Adrenal gland (tissue), 12 donors: Measurements from ENCODE around the gene MPC1. TPM values are rescaled to one million over a fixed set of nuclear protein-coding genes. Genes with fewer than 3 reads are reported as not detected.

Experiments used
- DNase-seq, 7 donors: peaks; one replicate each; pipeline ENCODE4 v3.0.0-alpha.2; 2019 to 2020
- H3K27ac ChIP-seq, 5 donors: fragments of 200-600 bp; sonication (generic) in 4 of 5; 1 replicate in 3 of 5; 2 replicates in 2 of 5; pipeline versions ENCODE4 v1.5.1 to v1.8.0; 2016 to 2020; ENCODE audit warnings: mild to moderate bottlenecking in 1 of 5
- H3K27me3 ChIP-seq: fragments of 200-600 bp; 2 replicates; pipeline ENCODE4 v1.8.0; 2021
- H3K36me3 ChIP-seq, 2 donors: fragments of 200-600 bp; replicated peaks in 1 of 2; 1 replicate in 1 of 2; 2 replicates in 1 of 2; pipeline versions ENCODE4 v1.5.1 to v1.8.0; 2018 to 2022
- H3K4me1 ChIP-seq, 2 donors: fragments of 200-600 bp; replicated peaks in 1 of 2; 1 replicate in 1 of 2; 2 replicates in 1 of 2; pipeline versions ENCODE4 v1.5.1 to v1.8.0; 2018 to 2021
- H3K4me3 ChIP-seq, 4 donors: fragments of 200-600 bp; sonication (generic) in 3 of 4; one replicate each; pipeline ENCODE4 v1.5.1; 2016 to 2018
- H3K9me3 ChIP-seq, 3 donors: fragments of 200-600 bp; sonication (generic) in 1 of 3; replicated peaks in 1 of 3; 1 replicate in 2 of 3; 2 replicates in 1 of 3; pipeline versions ENCODE4 v1.5.1 to v1.8.0; 2016 to 2021
- CTCF ChIP-seq, 6 experiments: fragments of 450-650 bp in 4 of 6; fragments of 200-600 bp in 2 of 6; sonication (generic) in 1 of 6; IDR thresholded peaks; 1 replicate in 5 of 6; 2 replicates in 1 of 6; pipeline versions ENCODE4 v1.5.1 to v1.8.0; 2016 to 2021; ENCODE audit warnings: antibody characterized with exemption in 6 of 6, mild to moderate bottlenecking in 2 of 6, moderate library complexity in 1 of 6
- POLR2A ChIP-seq, 2 donors: fragments of 450-650 bp; IDR thresholded peaks; one replicate each; pipeline ENCODE4 v1.6.1; 2017; ENCODE audit warnings: antibody characterized with exemption in 2 of 2, mild to moderate bottlenecking in 2 of 2, moderate library complexity in 1 of 2
- WGBS, 4 donors: extraction: QIAGEN DNeasy Blood & Tissue Kit in 2 of 4; methylation state at CpG; one replicate each; pipeline versions ENCODE4 v1.1.5 to v1.1.7; 2013 to 2017; 5-methylcytosine and 5-hydroxymethylcytosine counted together
- intact Hi-C, 2 donors: fragments of 100-400 bp; cut with DNase I; formaldehyde crosslinking; loops; one replicate each; pipeline versions ENCODE4 v1.14.1 to v1.15.0; 2022 to 2023
- polyA plus RNA-seq, 3 donors: library from polyadenylated mRNA; stranded (reverse); fragments of 200-250 nt in 2 of 3; fragments of 350-450 nt in 1 of 3; fragmentation: Illumina TruSeq in 1 of 3; extraction: RNeasy Lipid Tissue Mini Kit (QIAGEN cat#74804) in 1 of 3; gene quantifications; one replicate each; pipeline ENCODE4 v1.2.3, GENCODE V29; 2013 to 2014
- total RNA-seq, 9 donors: library from RNA; depleted of rRNA in 4 of 9; stranded (reverse); fragments of >200 nt in 4 of 9; fragments of 120-200 nt in 1 of 9; fragmentation: NEBNext Ultra II Directional in 1 of 9; extraction: Animal tissue kit (Norgen Biotek cat#: 25700) in 1 of 9; gene quantifications; one replicate each; pipeline versions ENCODE4 v1.1.0 to v1.2.4, GENCODE V29; 2013 to 2023
- donor health status: healthy with polysubstance abuse.
- donor health status: Bipolar disorder and iron deficiency.
- donor health status: DM: yes; HTN: yes; CAD: no.
- donor health status: DM: no; HTN: no; CAD: no.
- donor health status: DM: no; HTN: no; CAD: no.
- donor health status: DM: yes; HTN: yes; CAD: no.

Gene MPC1
- total and polyA plus RNA-seq, 12 donors: 22.8 to 76.9 (median 46.0) TPM

GRCh38 chr6:166375013-166375412 is 7.7 kb downstream of the MPC1 start:
- intact Hi-C loops: no loop called here
- Histone ChIP-seq H3K36me3 (no peaks in the 10 kb centered on the region), H3K27ac (no peak overlapping the region), H3K9me3 (no peaks in the 10 kb centered on the region), H3K4me3 (no peak overlapping the region), H3K27me3 (no peaks in the 10 kb centered on the region), H3K4me1 (peaks cover 0 to 6% of the 10 kb centered on the region in 2 donors)
- WGBS, 4 donors: 93 to 100% (median 99%) methylated on average over 1 of the region's 1 CpG
- no peak for TF ChIP-seq POLR2A (IDR thresholded peaks at IDR 0.05)
- TF ChIP-seq CTCF (IDR thresholded peaks at IDR 0.05): no peak
- DNase-seq: no peak

- Histone ChIP-seq H3K9me3 (no peaks in the 10 kb centered on the region), H3K36me3 (no peaks in the 10 kb centered on the region), H3K4me3 (no peak overlapping the region), H3K27ac (no peak overlapping the region), H3K4me1 (peaks cover 0 to 18% of the 10 kb centered on the region in 2 donors), H3K27me3 (no peaks in the 10 kb centered on the region)
- 91 to 98% (median 95%) methylated on average over 3 of the region's 3 CpGs for WGBS, 4 donors
- intact Hi-C loops: no loop called here
- DNase-seq: no peak
- TF ChIP-seq CTCF (IDR thresholded peaks at IDR 0.05) (no peak), POLR2A (IDR thresholded peaks at IDR 0.05) (no peak)
These were observed 12.3 kb downstream of the MPC1 start for GRCh38 chr6:166370489-166370888.

GRCh38 chr6:166369782-166370181 is 13.0 kb downstream of the MPC1 start:
- H3K36me3 ChIP-seq: peaks cover 0 to under 1% of the 10 kb centered on the region in 2 donors
- H3K4me3 ChIP-seq: no peak overlapping the region
- TF ChIP-seq CTCF (IDR thresholded peaks at IDR 0.05) (no peak), POLR2A (IDR thresholded peaks at IDR 0.05) (no peak)
- H3K9me3 ChIP-seq: no peaks in the 10 kb centered on the region
- no peak for DNase-seq
- WGBS, 4 donors: 79 to 85% (median 80%) methylated on average over 3 of the region's 3 CpGs
- H3K27ac ChIP-seq: no peak overlapping the region
- no peaks in the 10 kb centered on the region for H3K27me3 ChIP-seq
- intact Hi-C loops: no loop called here
- H3K4me1 ChIP-seq: peaks cover 0 to 24% of the 10 kb centered on the region in 2 donors

- Histone ChIP-seq H3K4me1 (peaks cover 0 to 28% of the 10 kb centered on the region in 2 donors), H3K27ac (no peak overlapping the region), H3K36me3 (peaks cover 0 to 13% of the 10 kb centered on the region in 2 donors), H3K9me3 (no peaks in the 10 kb centered on the region), H3K4me3 (no peak overlapping the region), H3K27me3 (no peaks in the 10 kb centered on the region)
- 85 to 97% (median 89%) methylated on average over 3 of the region's 3 CpGs for WGBS, 4 donors
- DNase-seq: peak; percentile 59 to 80 (median 73)
- intact Hi-C loops: no loop called here
- TF ChIP-seq CTCF (IDR thresholded peaks at IDR 0.05): no peak
- no peak for TF ChIP-seq POLR2A (IDR thresholded peaks at IDR 0.05)
These were observed 15.8 kb downstream of the MPC1 start for GRCh38 chr6:166366921-166367320.
